Endothelial cell of umbilical vein (primary cell): ENCODE measurements around the gene KRT74. TPM values are rescaled to one million over a fixed set of nuclear protein-coding genes. Genes with fewer than 3 reads are reported as not detected.

Source experiments
- BruUV-seq: library from RNA; stranded (reverse); fragments of 400-500 nt; replicated peaks from 2 replicates; lab custom pipeline; 2021; lab: Mats Ljungman, UMichigan
- CTCF ChIA-PET: fragments of 300-600, 350-600 bp; sonication (Branson Sonifier 250); formaldehyde crosslinking; loops from one replicate; lab custom pipeline; 2021; ENCODE audit warnings: antibody characterized with exemption, inconsistent platforms; lab: Charles Lee
- POLR2A ChIA-PET: fragments of 300-600, 350-600 bp; sonication (Branson Sonifier 250); formaldehyde crosslinking; loops from one replicate; lab custom pipeline; 2021; ENCODE audit warnings: antibody characterized with exemption, inconsistent platforms; lab: Charles Lee
- DNase-seq: peaks from one replicate; pipeline ENCODE4 v3.0.0-alpha.2; 2011; ENCODE audit warnings: low read depth, low spot score
- FAIRE-seq: peaks from 2 replicates; lab custom pipeline; 2011; peaks lifted over from hg19 to GRCh38; lab: Jason Lieb, UNC
- H2AFZ ChIP-seq: 2 replicates; pipeline ENCODE4 v1.6.0; 2012; ENCODE audit warnings: low read depth, low read length, control low read depth, inconsistent platforms
- H3K27ac ChIP-seq: 2 replicates; pipeline ENCODE4 v1.5.1; 2011; ENCODE audit warnings: low read depth, mild to moderate bottlenecking, control low read depth, low read length, moderate library complexity; ENCODE audit not compliant: insufficient read depth
- H3K27me3 ChIP-seq, 2 experiments: 2 replicates each; pipeline versions ENCODE4 v1.6.0 to v1.6.1; 2011; ENCODE audit warnings: low read length in 2 of 2, mixed read lengths in 1 of 2; ENCODE audit not compliant: control insufficient read depth in 2 of 2, insufficient read depth in 2 of 2
- H3K36me3 ChIP-seq, 2 experiments: 2 replicates in 1 of 2; 3 replicates in 1 of 2; pipeline ENCODE4 v1.5.1; 2011; ENCODE audit warnings: low read length in 2 of 2, mild to moderate bottlenecking in 1 of 2, moderate library complexity in 1 of 2; ENCODE audit not compliant: control insufficient read depth in 2 of 2, insufficient read depth in 2 of 2; ENCODE audit errors: extremely low read depth in 1 of 2
- H3K4me1 ChIP-seq: 3 replicates; pipeline ENCODE4 v1.5.1; 2011; ENCODE audit warnings: mild to moderate bottlenecking, low read length; ENCODE audit not compliant: control insufficient read depth, insufficient read depth; ENCODE audit errors: extremely low read depth
- H3K4me2 ChIP-seq: 2 replicates; pipeline ENCODE4 v1.6.1; 2011; ENCODE audit warnings: low read length, control low read depth, mixed read lengths; ENCODE audit not compliant: insufficient read depth
- H3K4me3 ChIP-seq, 3 experiments: fragments of 200-600 bp in 1 of 3; sonication (generic), shearing (Covaris generic) in 1 of 3; replicated peaks in 1 of 3; 2 replicates each; pipeline ENCODE4 v1.5.1; 2011 to 2016; ENCODE audit warnings: control low read depth in 3 of 3, low read length in 3 of 3, mild to moderate bottlenecking in 2 of 3, inconsistent platforms in 1 of 3, low read depth in 1 of 3, moderate library complexity in 1 of 3; ENCODE audit not compliant: insufficient read depth in 1 of 3
- H3K79me2 ChIP-seq: 2 replicates; pipeline ENCODE4 v1.6.0; 2012; ENCODE audit warnings: low read length, inconsistent platforms; ENCODE audit not compliant: control insufficient read depth, insufficient read depth
- H3K9ac ChIP-seq: replicated peaks from 2 replicates; pipeline ENCODE3; 2011; ENCODE audit warnings: low read length, control low read depth; ENCODE audit not compliant: insufficient read depth; ENCODE audit errors: extremely low read depth
- H3K9me1 ChIP-seq: replicated peaks from 3 replicates; pipeline ENCODE4 v1.6.0; 2011; ENCODE audit warnings: mild to moderate bottlenecking, low read length; ENCODE audit not compliant: control insufficient read depth, insufficient read depth; ENCODE audit errors: extremely low read depth
- H3K9me3 ChIP-seq: replicated peaks from 2 replicates; pipeline ENCODE4 v1.5.1; 2012; ENCODE audit warnings: low read length, inconsistent platforms; ENCODE audit not compliant: control insufficient read depth, insufficient read depth
- H4K20me1 ChIP-seq: replicated peaks from 2 replicates; pipeline ENCODE3; 2011; ENCODE audit warnings: mild to moderate bottlenecking, low read length; ENCODE audit not compliant: control insufficient read depth, insufficient read depth; ENCODE audit errors: extremely low read depth
- EZH2 ChIP-seq: IDR thresholded peaks from 2 replicates; pipeline ENCODE4 v1.6.1; 2012; ENCODE audit warnings: borderline replicate concordance, low read depth, mild to moderate bottlenecking, moderate library complexity, low read length, inconsistent platforms; ENCODE audit not compliant: severe bottlenecking
- FOS ChIP-seq: IDR thresholded peaks from 2 replicates; pipeline ENCODE4 v1.6.1; 2011; ENCODE audit warnings: mild to moderate bottlenecking, low read length, moderate library complexity, borderline replicate concordance; ENCODE audit not compliant: insufficient read depth
- GATA2 ChIP-seq: IDR thresholded peaks from 2 replicates; pipeline ENCODE4 v1.7.0; 2011; ENCODE audit warnings: low read depth, mild to moderate bottlenecking, moderate library complexity, mixed read lengths, low read length; ENCODE audit not compliant: insufficient read length, insufficient read depth
- JUN ChIP-seq: IDR thresholded peaks from 2 replicates; pipeline ENCODE4 v1.6.1; 2011; ENCODE audit warnings: borderline replicate concordance, low read depth; ENCODE audit not compliant: insufficient read length, insufficient read depth
- MAX ChIP-seq: IDR thresholded peaks from 2 replicates; pipeline ENCODE4 v1.6.1; 2011; ENCODE audit not compliant: insufficient read depth, insufficient read length
- MYC ChIP-seq: IDR thresholded peaks from one replicate; pipeline ENCODE4 v1.6.1; 2011; ENCODE audit warnings: mild to moderate bottlenecking, low read depth, low read length
- POLR2A ChIP-seq: IDR thresholded peaks from 2 replicates; pipeline ENCODE4 v1.6.1; 2012; ENCODE audit warnings: low read depth, mild to moderate bottlenecking, control low read depth, low read length
- POLR2AphosphoS5 ChIP-seq: IDR thresholded peaks from 2 replicates; pipeline ENCODE4 v1.6.1; 2012; ENCODE audit warnings: low read depth, mild to moderate bottlenecking, control low read depth, low read length, moderate library complexity; ENCODE audit not compliant: insufficient read depth
- dilution Hi-C: fragments of 300-500 bp; cut with MboI; formaldehyde crosslinking; loops from one replicate; pipeline ENCODE4 v1.15.0; 2019; ENCODE audit warnings: low sequenced_read_pairs; ENCODE audit not compliant: extremely low pct_ligation_motif_present
- intact Hi-C: fragments of 100-400 bp; cut with micrococcal nuclease; formaldehyde crosslinking; loops from one replicate; pipeline ENCODE4 v1.10.0; 2022
- polyA plus RNA-seq, 4 experiments: library from polyadenylated mRNA; depleted of rRNA in 3 of 4; stranded (reverse) in 3 of 4; unstranded in 1 of 4; fragments of >200 nt; gene quantifications; 2 replicates each; pipeline versions ENCODE4 v1.2.1 to v1.2.3, GENCODE V29; 2011 to 2012; ENCODE audit warnings: missing spikeins in 1 of 4
- total RNA-seq: library from RNA; stranded (reverse); gene quantifications from 2 replicates; pipeline ENCODE4 v1.2.3, GENCODE V29; 2021
- TF ChIP-seq, protein P1 (sequence below), 2 donors: IDR thresholded peaks; 1 replicate in 1 of 2; 2 replicates in 1 of 2; pipeline ENCODE4 v1.5.1; 2011; ENCODE audit warnings: low read length in 2 of 2, mild to moderate bottlenecking in 2 of 2, moderate library complexity in 2 of 2, control low read depth in 1 of 2, inconsistent platforms in 1 of 2, low read depth in 1 of 2; ENCODE audit not compliant: insufficient read depth in 1 of 2; ENCODE audit errors: extremely low read depth in 1 of 2

The KRT74 gene
- total and polyA plus RNA-seq, 2 donors (not counting 3 experiments of a cell fraction or from before 2014, with no cell fraction given) = not detected

- dilution Hi-C loops = no loop called here
- no TSS peak for BruUV-seq
Measured at GRCh38 chr12:52578469-52578868, 4.8 kb upstream of the KRT74 start.

More at GRCh38 chr12:52578469-52578868, 4.8 kb upstream of the KRT74 start:
- H3K4me3 ChIP-seq = no peak overlapping the region
- no peaks in the 10 kb centered on the region for H3K36me3 ChIP-seq
- H2AFZ ChIP-seq = no peak overlapping the region
- TF ChIP-seq EZH2 = no peak
- no peak for TF ChIP-seq FOS
- TF ChIP-seq, protein P1, sequence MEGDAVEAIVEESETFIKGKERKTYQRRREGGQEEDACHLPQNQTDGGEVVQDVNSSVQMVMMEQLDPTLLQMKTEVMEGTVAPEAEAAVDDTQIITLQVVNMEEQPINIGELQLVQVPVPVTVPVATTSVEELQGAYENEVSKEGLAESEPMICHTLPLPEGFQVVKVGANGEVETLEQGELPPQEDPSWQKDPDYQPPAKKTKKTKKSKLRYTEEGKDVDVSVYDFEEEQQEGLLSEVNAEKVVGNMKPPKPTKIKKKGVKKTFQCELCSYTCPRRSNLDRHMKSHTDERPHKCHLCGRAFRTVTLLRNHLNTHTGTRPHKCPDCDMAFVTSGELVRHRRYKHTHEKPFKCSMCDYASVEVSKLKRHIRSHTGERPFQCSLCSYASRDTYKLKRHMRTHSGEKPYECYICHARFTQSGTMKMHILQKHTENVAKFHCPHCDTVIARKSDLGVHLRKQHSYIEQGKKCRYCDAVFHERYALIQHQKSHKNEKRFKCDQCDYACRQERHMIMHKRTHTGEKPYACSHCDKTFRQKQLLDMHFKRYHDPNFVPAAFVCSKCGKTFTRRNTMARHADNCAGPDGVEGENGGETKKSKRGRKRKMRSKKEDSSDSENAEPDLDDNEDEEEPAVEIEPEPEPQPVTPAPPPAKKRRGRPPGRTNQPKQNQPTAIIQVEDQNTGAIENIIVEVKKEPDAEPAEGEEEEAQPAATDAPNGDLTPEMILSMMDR (IDR thresholded peaks at IDR 0.05; ENCODE audit: extremely low read depth in 1 of 2, insufficient read depth in 1 of 2, low read depth in 1 of 2, low read length in 2 of 2) = no peak
- no peak for TF ChIP-seq POLR2AphosphoS5
- TF ChIP-seq POLR2A = no peak
- no peak for TF ChIP-seq MYC
- TF ChIP-seq JUN = no peak
- TF ChIP-seq MAX = no peak
- TF ChIP-seq GATA2 = no peak
- no peaks in the 10 kb centered on the region for H3K9me1 ChIP-seq
- H3K9me3 ChIP-seq = no peaks in the 10 kb centered on the region
- H3K9ac ChIP-seq = no peak overlapping the region
- no peak for FAIRE-seq
- peaks cover 0 to 2% of the 10 kb centered on the region in 2 experiments for H3K27me3 ChIP-seq
- H3K79me2 ChIP-seq = no peaks in the 10 kb centered on the region
- H3K27ac ChIP-seq = no peak overlapping the region
- ChIA-PET CTCF (interaction anchor here (0.6 to 12.3 kb wide), 5 partner anchors 8 to 301 kb away, joined by 3 to 135 read pairs (median 9); no protein-coding TSS in a partner anchor), POLR2A (no interaction called here)
- H4K20me1 ChIP-seq = no peaks in the 10 kb centered on the region
- no peak overlapping the region for H3K4me2 ChIP-seq
- DNase-seq = no peak
- no peaks in the 10 kb centered on the region for H3K4me1 ChIP-seq
- intact Hi-C loops = no loop called here
